ENCODE data around the gene LDAH.

LDAH gene

GRCh38 chr2:20645301-20645701 is 177.6 kb downstream of the LDAH start:
- CTCF ChIA-PET = no interaction called here
- TF ChIP-seq LEF1 (IDR thresholded peaks at IDR 0.05; ENCODE audit: borderline replicate concordance) (no peak), NFRKB (IDR thresholded peaks at IDR 0.05) (no peak), TARDBP (IDR thresholded peaks at IDR 0.05) (no peak), ELF4 (IDR thresholded peaks at IDR 0.05) (no peak)
- POLR2A ChIA-PET = interaction anchor here (9.0 kb wide), 1 partner anchor 197 kb away, joined by 99 read pairs; the partner anchor contains the start of gene RHOB

GRCh38 chr2:20643826-20644225 is 179.1 kb downstream of the LDAH start:
- DNase-seq (ENCODE audit: extremely low spot score) = no peak
- ChIA-PET CTCF (interaction anchor here (0.7 to 2.7 kb wide), 8 partner anchors 7 to 264 kb away, joined by 4 to 20 read pairs (median 4); partner anchors contain the start of genes HS1BP3 and RHOB), POLR2A (interaction anchor here (9.0 kb wide), 1 partner anchor 196 kb away, joined by 99 read pairs; the partner anchor contains the start of gene RHOB)
- TF ChIP-seq LEF1 (IDR thresholded peaks at IDR 0.05; ENCODE audit: borderline replicate concordance) (no peak), PKNOX1 (IDR thresholded peaks at IDR 0.05) (no peak), TARDBP (IDR thresholded peaks at IDR 0.05) (no peak), ARNT (IDR thresholded peaks at IDR 0.05) (no peak), NFRKB (IDR thresholded peaks at IDR 0.05) (no peak), FOXA1 (IDR thresholded peaks at IDR 0.05) (no peak), BHLHE40 (IDR thresholded peaks at IDR 0.05; ENCODE audit: borderline replicate concordance) (no peak), ELF4 (IDR thresholded peaks at IDR 0.05) (no peak), ZNF384 (IDR thresholded peaks at IDR 0.05) (no peak), FOXK2 (IDR thresholded peaks at IDR 0.05) (no peak), SP1 (IDR thresholded peaks at IDR 0.05) (no peak), HDGF (IDR thresholded peaks at IDR 0.05; ENCODE audit: borderline replicate concordance) (no peak), L3MBTL2 (conservative IDR thresholded peaks at IDR 0.05) (no peak), SUZ12 (IDR thresholded peaks at IDR 0.05) (no peak), FOXM1 (IDR thresholded peaks at IDR 0.05; ENCODE audit: borderline replicate concordance) (no peak), CTBP1 (IDR thresholded peaks at IDR 0.05; ENCODE audit: borderline replicate concordance) (no peak)

More at GRCh38 chr2:20645301-20645701, 177.6 kb downstream of the LDAH start:
- DNase-seq (ENCODE audit: extremely low spot score) = no peak

GRCh38 chr2:20643060-20643459 is 179.8 kb downstream of the LDAH start:
- ChIA-PET POLR2A (interaction anchor here (9.0 kb wide), 1 partner anchor 195 kb away, joined by 99 read pairs; the partner anchor contains the start of gene RHOB), CTCF (interaction anchor here (0.8 to 2.8 kb wide), 18 partner anchors 8 to 780 kb away, joined by 3 to 20 read pairs (median 5); partner anchors contain the start of genes HS1BP3 and RHOB)
- no peak for DNase-seq (ENCODE audit: extremely low spot score)
- TF ChIP-seq TARDBP (IDR thresholded peaks at IDR 0.05) = no peak
- no peak for TF ChIP-seq L3MBTL2 (conservative IDR thresholded peaks at IDR 0.05)
- TF ChIP-seq PKNOX1 (IDR thresholded peaks at IDR 0.05) = no peak
- TF ChIP-seq SP1 (IDR thresholded peaks at IDR 0.05) = no peak
- no peak for TF ChIP-seq CTBP1 (IDR thresholded peaks at IDR 0.05; ENCODE audit: borderline replicate concordance)
- no peak for TF ChIP-seq ELF4 (IDR thresholded peaks at IDR 0.05)
- no peak for TF ChIP-seq ZNF384 (IDR thresholded peaks at IDR 0.05)
- no peak for TF ChIP-seq FOXK2 (IDR thresholded peaks at IDR 0.05)
- TF ChIP-seq ARNT (IDR thresholded peaks at IDR 0.05) = no peak
- TF ChIP-seq SUZ12 (IDR thresholded peaks at IDR 0.05) = no peak
- no peak for TF ChIP-seq LEF1 (IDR thresholded peaks at IDR 0.05; ENCODE audit: borderline replicate concordance)
- TF ChIP-seq BHLHE40 (IDR thresholded peaks at IDR 0.05; ENCODE audit: borderline replicate concordance) = no peak
- TF ChIP-seq HDGF (IDR thresholded peaks at IDR 0.05; ENCODE audit: borderline replicate concordance) = no peak
- no peak for TF ChIP-seq NFRKB (IDR thresholded peaks at IDR 0.05)
- no peak for TF ChIP-seq FOXA1 (IDR thresholded peaks at IDR 0.05)
- no peak for TF ChIP-seq FOXM1 (IDR thresholded peaks at IDR 0.05; ENCODE audit: borderline replicate concordance)

- ChIA-PET POLR2A (interaction anchor here (1.7 to 9.0 kb wide), 2 partner anchors 8 to 194 kb away, joined by 6 to 99 read pairs; partner anchors contain the start of genes HS1BP3 and RHOB), CTCF (interaction anchor here (0.6 to 2.8 kb wide), 20 partner anchors 9 to 780 kb away, joined by 3 to 20 read pairs (median 6); partner anchors contain the start of genes HS1BP3 and RHOB)
- peak; percentile 86 for DNase-seq (ENCODE audit: extremely low spot score)
- TF ChIP-seq ELF4 (IDR thresholded peaks at IDR 0.05) = no peak
- TF ChIP-seq TARDBP (IDR thresholded peaks at IDR 0.05) = no peak
- no peak for TF ChIP-seq SUZ12 (IDR thresholded peaks at IDR 0.05)
- no peak for TF ChIP-seq LEF1 (IDR thresholded peaks at IDR 0.05; ENCODE audit: borderline replicate concordance)
- no peak for TF ChIP-seq FOXM1 (IDR thresholded peaks at IDR 0.05; ENCODE audit: borderline replicate concordance)
- TF ChIP-seq HDGF (IDR thresholded peaks at IDR 0.05; ENCODE audit: borderline replicate concordance) = no peak
- TF ChIP-seq NFRKB (IDR thresholded peaks at IDR 0.05) = no peak
- no peak for TF ChIP-seq FOXK2 (IDR thresholded peaks at IDR 0.05)
- no peak for TF ChIP-seq SP1 (IDR thresholded peaks at IDR 0.05)
- TF ChIP-seq L3MBTL2 (conservative IDR thresholded peaks at IDR 0.05) = no peak
- no peak for TF ChIP-seq PKNOX1 (IDR thresholded peaks at IDR 0.05)
- TF ChIP-seq ARNT (IDR thresholded peaks at IDR 0.05) = no peak
- no peak for TF ChIP-seq ZNF384 (IDR thresholded peaks at IDR 0.05)
- no peak for TF ChIP-seq CTBP1 (IDR thresholded peaks at IDR 0.05; ENCODE audit: borderline replicate concordance)
- no peak for TF ChIP-seq BHLHE40 (IDR thresholded peaks at IDR 0.05; ENCODE audit: borderline replicate concordance)
- no peak for TF ChIP-seq FOXA1 (IDR thresholded peaks at IDR 0.05)
These were observed 180.6 kb downstream of the LDAH start for GRCh38 chr2:20642055-20642971.

Measured in HEK293T (cell line).